HCT116 (cell line): ENCODE data around the gene XPO4. TPM values are rescaled to one million over a fixed set of nuclear protein-coding genes. Genes with fewer than 3 reads are reported as not detected.

ENCODE experiments used
- ATAC-seq: fragments of 200-7000 bp; cut with Tn5 transposase; 2 replicates; pipeline ENCODE4 v1.9.1; 2020; ENCODE audit warnings: mild to moderate bottlenecking, moderate library complexity
- BruUV-seq: library from RNA; stranded (reverse); fragments of 400-500 nt; replicated peaks from 2 replicates; lab custom pipeline; 2021; lab: Mats Ljungman, UMichigan
- CTCF ChIA-PET: fragments of 300-600 bp; sonication (Branson Sonifier 250); formaldehyde crosslinking; loops from one replicate; lab custom pipeline; 2021; ENCODE audit warnings: antibody characterized with exemption; lab: Charles Lee
- POLR2A ChIA-PET: fragments of 300-600, 350-600 bp; sonication (Branson Sonifier 250); formaldehyde crosslinking; loops from one replicate; lab custom pipeline; 2021; ENCODE audit warnings: antibody characterized with exemption; lab: Charles Lee
- RAD21 ChIA-PET, 2 experiments: fragments of 300-600 bp; sonication (Branson Sonifier 250); formaldehyde crosslinking; loops; one replicate each; lab custom pipeline; 2023; ENCODE audit warnings: low total read pairs in 2 of 2; ENCODE audit not compliant: uncharacterized antibody in 2 of 2, unreplicated experiment in 2 of 2, low non-redundant PET in 1 of 2; lab: Charles Lee
- DNase-seq: peaks from one replicate; pipeline ENCODE4 v3.0.0-alpha.2; 2010; ENCODE audit warnings: low read depth, low spot score
- H2AFZ ChIP-seq: fragments of 200-600 bp; shearing (Covaris generic), sonication (generic); 2 replicates; pipeline ENCODE4 v1.6.1; 2017; ENCODE audit warnings: low read depth, mixed run types, mixed read lengths, antibody characterized with exemption, low read length; ENCODE audit not compliant: poor library complexity, severe bottlenecking
- H3K27ac ChIP-seq: 2 replicates; pipeline ENCODE4 v1.5.1; 2012; ENCODE audit warnings: low read depth, low read length
- H3K27me3 ChIP-seq: fragments of 200-600 bp; sonication (generic); 2 replicates; pipeline ENCODE4 v1.6.1; 2016; ENCODE audit warnings: mixed run types, low read length, mixed read lengths; ENCODE audit not compliant: insufficient read depth
- H3K36me3 ChIP-seq, 2 experiments: fragments of 200-500 bp in 1 of 2; fragments of 200-600 bp in 1 of 2; sonication (Bioruptor generic) in 1 of 2; sonication (generic) in 1 of 2; 2 replicates each; pipeline versions ENCODE4 v1.5.1 to v1.6.1; 2014 to 2016; ENCODE audit warnings: low read length in 2 of 2, inconsistent platforms in 1 of 2, mixed read lengths in 1 of 2, mixed run types in 1 of 2; ENCODE audit not compliant: insufficient read depth in 2 of 2, control insufficient read depth in 1 of 2
- H3K4me1 ChIP-seq, 2 experiments: fragments of 200-600 bp in 1 of 2; sonication (generic) in 1 of 2; 2 replicates each; pipeline versions ENCODE4 v1.5.1 to v1.6.1; 2012 to 2017; ENCODE audit warnings: low read length in 2 of 2, inconsistent platforms in 1 of 2, mild to moderate bottlenecking in 1 of 2, mixed read lengths in 1 of 2, mixed run types in 1 of 2, moderate library complexity in 1 of 2; ENCODE audit not compliant: insufficient read depth in 2 of 2, control insufficient read depth in 1 of 2
- H3K4me2 ChIP-seq: fragments of 200-600 bp; sonication (generic); 2 replicates; pipeline ENCODE4 v1.6.1; 2017; ENCODE audit warnings: mixed run types, low read length, mixed read lengths
- H3K4me3 ChIP-seq, 2 experiments: fragments of 200-600 bp in 1 of 2; sonication (generic) in 1 of 2; replicated peaks in 1 of 2; 2 replicates each; pipeline ENCODE4 v1.5.1; 2011 to 2016; ENCODE audit warnings: low read length in 2 of 2, control low read depth in 1 of 2, low read depth in 1 of 2, mild to moderate bottlenecking in 1 of 2, mixed read lengths in 1 of 2, mixed run types in 1 of 2
- H3K79me2 ChIP-seq: fragments of 200-600 bp; sonication (generic); 2 replicates; pipeline ENCODE4 v1.6.1; 2017; ENCODE audit warnings: mild to moderate bottlenecking, mixed run types, low read length, moderate library complexity, mixed read lengths; ENCODE audit not compliant: insufficient read depth
- H3K9ac ChIP-seq: fragments of 200-600 bp; sonication (generic); 2 replicates; pipeline ENCODE4 v1.6.1; 2016; ENCODE audit warnings: low read length, mixed read lengths
- H3K9me2 ChIP-seq: fragments of 200-600 bp; sonication (generic), shearing (Covaris generic); 2 replicates; pipeline ENCODE4 v1.6.1; 2017; ENCODE audit warnings: mixed run types, mild to moderate bottlenecking, moderate library complexity; ENCODE audit not compliant: insufficient read depth
- H3K9me3 ChIP-seq, 2 experiments: fragments of 200-500 bp in 1 of 2; fragments of 200-600 bp in 1 of 2; sonication (Bioruptor generic) in 1 of 2; sonication (generic) in 1 of 2; 2 replicates each; pipeline ENCODE4 v1.6.1; 2014 to 2017; ENCODE audit warnings: low read length in 2 of 2, mixed read lengths in 2 of 2, inconsistent platforms in 1 of 2, low read depth in 1 of 2, mild to moderate bottlenecking in 1 of 2, mixed run types in 1 of 2, moderate library complexity in 1 of 2; ENCODE audit not compliant: control insufficient read depth in 1 of 2, insufficient read depth in 1 of 2
- H4K20me1 ChIP-seq: fragments of 200-600 bp; sonication (generic), shearing (Covaris generic); 2 replicates; pipeline ENCODE4 v1.6.1; 2017; ENCODE audit warnings: mixed run types, mild to moderate bottlenecking, moderate library complexity; ENCODE audit not compliant: insufficient read depth
- ATF3 ChIP-seq: IDR thresholded peaks from 2 replicates; pipeline ENCODE4 v1.6.1; 2012
- CBX3 ChIP-seq: IDR thresholded peaks from 2 replicates; pipeline ENCODE4 v1.6.1; 2012; ENCODE audit warnings: low read depth
- CTCF ChIP-seq, 3 experiments: fragments of 200-600 bp in 1 of 3; sonication (generic) in 1 of 3; IDR thresholded peaks in 2 of 3; conservative IDR thresholded peaks in 1 of 3; 2 replicates each; pipeline ENCODE4 v1.5.1; 2012 to 2017; ENCODE audit warnings: low read depth in 2 of 3, low read length in 2 of 3, antibody characterized with exemption in 1 of 3, borderline replicate concordance in 1 of 3, control low read depth in 1 of 3, mild to moderate bottlenecking in 1 of 3, mixed read lengths in 1 of 3, mixed run types in 1 of 3, moderate library complexity in 1 of 3; ENCODE audit not compliant: insufficient read depth in 1 of 3
- ELF1 ChIP-seq: IDR thresholded peaks from 2 replicates; pipeline ENCODE4 v1.6.1; 2012; ENCODE audit warnings: low read depth, borderline replicate concordance
- FOSL1 ChIP-seq: IDR thresholded peaks from 2 replicates; pipeline ENCODE4 v1.6.1; 2012; ENCODE audit warnings: low read depth
- JUND ChIP-seq: IDR thresholded peaks from 2 replicates; pipeline ENCODE4 v1.6.1; 2012
- MAX ChIP-seq: IDR thresholded peaks from 2 replicates; pipeline ENCODE4 v1.6.1; 2012
- RAD21 ChIP-seq: IDR thresholded peaks from 2 replicates; pipeline ENCODE4 v1.6.1; 2012; ENCODE audit warnings: low read depth, mild to moderate bottlenecking
- REST ChIP-seq: IDR thresholded peaks from 2 replicates; pipeline ENCODE4 v1.6.1; 2012; ENCODE audit warnings: low read depth
- SP1 ChIP-seq: IDR thresholded peaks from 2 replicates; pipeline ENCODE4 v1.6.1; 2012; ENCODE audit warnings: low read depth
- SRF ChIP-seq: IDR thresholded peaks from 2 replicates; pipeline ENCODE4 v1.6.1; 2012; ENCODE audit warnings: low read depth
- intact Hi-C: fragments of 100-400 bp; cut with micrococcal nuclease; formaldehyde crosslinking; loops from 2 replicates; pipeline ENCODE4 v1.10.0; 2022
- total RNA-seq: library from RNA; stranded (reverse); gene quantifications from one replicate; pipeline ENCODE4 v1.2.1, GENCODE V29; 2021; ENCODE audit not compliant: unreplicated experiment

Gene XPO4
- total RNA-seq, 1 experiment from 2014 or later: 29.7 TPM

- POLR2A ChIA-PET: no interaction called here
- intact Hi-C loops: loop anchor here (5.0 kb wide), 1 partner anchor 643 kb away; no protein-coding TSS in a partner anchor
Observed at GRCh38 chr13:20825477-20825875, 77.1 kb downstream of the XPO4 start.

More at GRCh38 chr13:20825477-20825875, 77.1 kb downstream of the XPO4 start:
- H3K9ac ChIP-seq: no peak overlapping the region
- no peak for TF ChIP-seq REST
- no peak for TF ChIP-seq CTCF (IDR thresholded peaks at IDR 0.05 in 2 of 3, conservative IDR thresholded peaks at IDR 0.05 in 1 of 3; ENCODE audit: borderline replicate concordance in 1 of 3, insufficient read depth in 1 of 3, low read depth in 2 of 3, low read length in 2 of 3)
- no peak for TF ChIP-seq FOSL1
- no peak for TF ChIP-seq CBX3
- TF ChIP-seq SRF: no peak
- TF ChIP-seq ELF1: no peak
- TF ChIP-seq ATF3: no peak
- no peak for TF ChIP-seq RAD21
- no peak for TF ChIP-seq SP1
- TF ChIP-seq JUND: no peak
- TF ChIP-seq MAX: no peak
- peaks cover 0 to 6% of the 10 kb centered on the region in 2 experiments; a peak in 1 of 4 replicates for H3K4me1 ChIP-seq
- no peak overlapping the region for H2AFZ ChIP-seq
- DNase-seq: no peak
- no TSS peak for BruUV-seq
- no peak overlapping the region for H3K4me2 ChIP-seq
- CTCF ChIA-PET: interaction anchor here (5.5 kb wide), 1 partner anchor 9 kb away, joined by 34 read pairs; no protein-coding TSS in a partner anchor
- no peaks in the 10 kb centered on the region for H3K9me3 ChIP-seq
- H3K79me2 ChIP-seq: peaks cover 38% of the 10 kb centered on the region
- no peak overlapping the region for H3K27ac ChIP-seq
- ATAC-seq: no peak
- H3K9me2 ChIP-seq: no peaks in the 10 kb centered on the region
- RAD21 ChIA-PET: no interaction called here
- H3K27me3 ChIP-seq: no peaks in the 10 kb centered on the region
- no peak overlapping the region for H3K4me3 ChIP-seq
- peaks cover 0 to 4% of the 10 kb centered on the region in 2 experiments; a peak in 1 of 4 replicates for H3K36me3 ChIP-seq
- H4K20me1 ChIP-seq: peaks cover 3% of the 10 kb centered on the region; the same call in 1 of the 2 replicates
